Activated naive CD8-positive, alpha-beta T cell treated with anti-CD3 and anti-CD28 coated beads, Interleukin-2, amount 10 ng/mL, durations not matched to agents 7 days and 5 days (primary cell): ENCODE data around the gene ADAMTS15. TPM values are rescaled to one million over a fixed set of nuclear protein-coding genes. Genes with fewer than 3 reads are reported as not detected.

Experiments
- ATAC-seq: fragments of 150-1000 bp; cut with Tn5 transposase; one replicate; pipeline ENCODE4 v1.10.0; 2021; ENCODE audit warnings: low read depth, moderate library complexity
- POLR2A ChIA-PET: fragments of 350-600 bp; sonication (Branson Sonifier 250); formaldehyde crosslinking; loops from one replicate; lab custom pipeline; 2021; ENCODE audit warnings: antibody characterized with exemption; lab: Charles Lee
- DNase-seq: peaks from one replicate; pipeline ENCODE4 v3.0.0; 2021
- H3K27ac Mint-ChIP-seq: one replicate; pipeline ENCODE4 v1.8.0; 2022; ENCODE audit warnings: mild to moderate bottlenecking, mixed read lengths
- H3K27me3 Mint-ChIP-seq: one replicate; pipeline ENCODE4 v1.8.0; 2022; ENCODE audit warnings: mild to moderate bottlenecking, moderate library complexity, mixed read lengths
- H3K36me3 Mint-ChIP-seq: one replicate; pipeline ENCODE4 v1.8.0; 2021; ENCODE audit warnings: mild to moderate bottlenecking, mixed read lengths
- H3K4me1 Mint-ChIP-seq: one replicate; pipeline ENCODE4 v1.8.0; 2021; ENCODE audit warnings: mixed read lengths
- H3K4me3 Mint-ChIP-seq: one replicate; pipeline ENCODE4 v1.8.0; 2022; ENCODE audit warnings: mild to moderate bottlenecking, moderate library complexity, mixed read lengths
- H3K9me3 Mint-ChIP-seq: one replicate; pipeline ENCODE4 v1.8.0; 2021; ENCODE audit warnings: mixed read lengths
- total RNA-seq, 2 experiments: library from RNA; stranded (reverse); gene quantifications; one replicate each; pipeline ENCODE4 v1.2.3, GENCODE V29; 2021

The ADAMTS15 gene
- total RNA-seq, 2 experiments from 2014 or later = 0.08 to 0.11 TPM

GRCh38 chr11:130464291-130464812, 15.9 kb downstream of the ADAMTS15 start:
- ATAC-seq = no peak
- no peak overlapping the region for H3K4me3 Mint-ChIP-seq
- no peaks in the 10 kb centered on the region for H3K36me3 Mint-ChIP-seq
- no peak for DNase-seq
- H3K27me3 Mint-ChIP-seq = peaks cover 9% of the 10 kb centered on the region
- POLR2A ChIA-PET = no interaction called here
- no peaks in the 10 kb centered on the region for H3K9me3 Mint-ChIP-seq
- H3K4me1 Mint-ChIP-seq = no peaks in the 10 kb centered on the region
- no peak overlapping the region for H3K27ac Mint-ChIP-seq

- ATAC-seq = no peak
Observed at GRCh38 chr11:130465263-130465662, 16.8 kb downstream of the ADAMTS15 start.

GRCh38 chr11:130467116-130467900, 18.9 kb downstream of the ADAMTS15 start:
- ATAC-seq (no peak), DNase-seq (no peak)
- Mint-ChIP-seq H3K9me3 (no peaks in the 10 kb centered on the region), H3K4me1 (no peaks in the 10 kb centered on the region), H3K36me3 (no peaks in the 10 kb centered on the region), H3K27ac (no peak overlapping the region), H3K27me3 (peaks cover 3% of the 10 kb centered on the region), H3K4me3 (no peak overlapping the region)
- POLR2A ChIA-PET = no interaction called here

More at GRCh38 chr11:130465263-130465662, 16.8 kb downstream of the ADAMTS15 start:
- Mint-ChIP-seq H3K27ac (no peak overlapping the region), H3K9me3 (no peaks in the 10 kb centered on the region), H3K4me1 (no peaks in the 10 kb centered on the region), H3K36me3 (no peaks in the 10 kb centered on the region), H3K4me3 (no peak overlapping the region), H3K27me3 (peaks cover 7% of the 10 kb centered on the region)
- POLR2A ChIA-PET = no interaction called here
- DNase-seq = no peak

- no peak overlapping the region for H3K27ac Mint-ChIP-seq
- no peak for ATAC-seq
- no peaks in the 10 kb centered on the region for H3K9me3 Mint-ChIP-seq
- H3K36me3 Mint-ChIP-seq = no peaks in the 10 kb centered on the region
- POLR2A ChIA-PET = no interaction called here
- no peaks in the 10 kb centered on the region for H3K27me3 Mint-ChIP-seq
- no peaks in the 10 kb centered on the region for H3K4me1 Mint-ChIP-seq
- no peak for DNase-seq
- H3K4me3 Mint-ChIP-seq = no peak overlapping the region
Observed at GRCh38 chr11:130469181-130469580, 20.7 kb downstream of the ADAMTS15 start.

- H3K4me3 Mint-ChIP-seq = no peak overlapping the region
- H3K36me3 Mint-ChIP-seq = no peaks in the 10 kb centered on the region
- POLR2A ChIA-PET = no interaction called here
- H3K9me3 Mint-ChIP-seq = no peaks in the 10 kb centered on the region
- ATAC-seq (no peak), DNase-seq (no peak)
- H3K4me1 Mint-ChIP-seq = no peaks in the 10 kb centered on the region
- H3K27me3 Mint-ChIP-seq = no peaks in the 10 kb centered on the region
- peak overlapping the region; percentile 21 for H3K27ac Mint-ChIP-seq
Observed at GRCh38 chr11:130470832-130471706, 22.6 kb downstream of the ADAMTS15 start.

- Mint-ChIP-seq H3K27ac (no peak overlapping the region), H3K4me3 (no peak overlapping the region), H3K27me3 (no peaks in the 10 kb centered on the region), H3K4me1 (no peaks in the 10 kb centered on the region), H3K9me3 (no peaks in the 10 kb centered on the region), H3K36me3 (no peaks in the 10 kb centered on the region)
- POLR2A ChIA-PET = no interaction called here
- DNase-seq (no peak), ATAC-seq (no peak)
Observed at GRCh38 chr11:130471731-130472433, 23.4 kb downstream of the ADAMTS15 start.

- no peaks in the 10 kb centered on the region for H3K9me3 Mint-ChIP-seq
- no peaks in the 10 kb centered on the region for H3K4me1 Mint-ChIP-seq
- DNase-seq = no peak
- no peak overlapping the region for H3K4me3 Mint-ChIP-seq
- POLR2A ChIA-PET = no interaction called here
- H3K27ac Mint-ChIP-seq = no peak overlapping the region
- no peaks in the 10 kb centered on the region for H3K27me3 Mint-ChIP-seq
- ATAC-seq = no peak
- no peaks in the 10 kb centered on the region for H3K36me3 Mint-ChIP-seq
Observed at GRCh38 chr11:130472434-130472961, 24.1 kb downstream of the ADAMTS15 start.

- DNase-seq (no peak), ATAC-seq (no peak)
- Mint-ChIP-seq H3K27ac (no peak overlapping the region), H3K36me3 (no peaks in the 10 kb centered on the region), H3K9me3 (no peaks in the 10 kb centered on the region), H3K27me3 (no peaks in the 10 kb centered on the region), H3K4me1 (no peaks in the 10 kb centered on the region), H3K4me3 (no peak overlapping the region)
- POLR2A ChIA-PET = interaction anchor here (0.6 kb wide), 1 partner anchor 279 kb away, joined by 4 read pairs; no protein-coding TSS in a partner anchor
Observed at GRCh38 chr11:130473056-130473794, 24.8 kb downstream of the ADAMTS15 start.

GRCh38 chr11:130473795-130474377, 25.4 kb downstream of the ADAMTS15 start:
- Mint-ChIP-seq H3K36me3 (no peaks in the 10 kb centered on the region), H3K4me1 (no peaks in the 10 kb centered on the region), H3K9me3 (no peaks in the 10 kb centered on the region), H3K27me3 (no peaks in the 10 kb centered on the region), H3K4me3 (no peak overlapping the region), H3K27ac (no peak overlapping the region)
- POLR2A ChIA-PET = no interaction called here
- ATAC-seq (no peak), DNase-seq (no peak)

GRCh38 chr11:130474637-130475400, 26.4 kb downstream of the ADAMTS15 start:
- Mint-ChIP-seq H3K9me3 (no peaks in the 10 kb centered on the region), H3K4me1 (no peaks in the 10 kb centered on the region), H3K27me3 (no peaks in the 10 kb centered on the region), H3K36me3 (no peaks in the 10 kb centered on the region), H3K4me3 (no peak overlapping the region), H3K27ac (no peak overlapping the region)
- POLR2A ChIA-PET = no interaction called here
- no peak for ATAC-seq
- DNase-seq = no peak

GRCh38 chr11:130475426-130476053, 27.1 kb downstream of the ADAMTS15 start:
- POLR2A ChIA-PET = no interaction called here
- no peaks in the 10 kb centered on the region for H3K4me1 Mint-ChIP-seq
- ATAC-seq (no peak), DNase-seq (no peak)
- no peaks in the 10 kb centered on the region for H3K36me3 Mint-ChIP-seq
- H3K27ac Mint-ChIP-seq = no peak overlapping the region
- H3K9me3 Mint-ChIP-seq = no peaks in the 10 kb centered on the region
- H3K27me3 Mint-ChIP-seq = no peaks in the 10 kb centered on the region
- H3K4me3 Mint-ChIP-seq = no peak overlapping the region
